Tibial artery (tissue), 4 donors: ENCODE data around the gene WHRN.

ENCODE experiments used
- DNase-seq, 2 donors: peaks; one replicate each; pipeline ENCODE4 v3.0.0-alpha.2; 2019
- H3K27ac ChIP-seq, 2 donors: fragments of 200-600 bp; sonication (generic) in 1 of 2; 1 replicate in 1 of 2; 2 replicates in 1 of 2; pipeline ENCODE4 v1.5.1; 2018 to 2019; ENCODE audit warnings: mild to moderate bottlenecking in 1 of 2
- H3K27me3 ChIP-seq, 2 donors: fragments of 200-600 bp; sonication (generic) in 1 of 2; one replicate each; pipeline versions ENCODE4 v1.5.1 to v1.6.0; 2016 to 2019
- H3K36me3 ChIP-seq, 3 donors: fragments of 200-600 bp; sonication (generic) in 2 of 3; one replicate each; pipeline ENCODE4 v1.5.1; 2016 to 2019; ENCODE audit warnings: mild to moderate bottlenecking in 2 of 3
- H3K4me1 ChIP-seq, 4 donors: fragments of 200-600 bp; sonication (generic) in 2 of 4; 1 replicate in 3 of 4; 2 replicates in 1 of 4; pipeline ENCODE4 v1.5.1; 2016 to 2019
- H3K4me3 ChIP-seq, 2 donors: fragments of 200-600 bp; sonication (generic) in 1 of 2; 1 replicate in 1 of 2; 2 replicates in 1 of 2; pipeline ENCODE4 v1.5.1; 2018 to 2019; ENCODE audit warnings: mild to moderate bottlenecking in 2 of 2
- H3K9me3 ChIP-seq, 3 donors: fragments of 200-600 bp; sonication (generic) in 1 of 3; one replicate each; pipeline ENCODE4 v1.5.1; 2016 to 2019
- CTCF ChIP-seq, 2 experiments: fragments of 200-600 bp in 1 of 2; fragments of 450-650 bp in 1 of 2; IDR thresholded peaks; one replicate each; pipeline ENCODE4 v1.5.1; 2017 to 2019; ENCODE audit warnings: antibody characterized with exemption in 2 of 2, mild to moderate bottlenecking in 1 of 2, moderate library complexity in 1 of 2
- intact Hi-C: fragments of 100-400 bp; cut with DNase I; formaldehyde crosslinking; loops from one replicate; pipeline ENCODE4 v1.15.0; 2023; ENCODE audit warnings: low total_unique reads

The WHRN gene

GRCh38 chr9:114383521-114384231 is 121.6 kb downstream of the WHRN start:
- TF ChIP-seq CTCF (IDR thresholded peaks at IDR 0.05), result no peak
- H3K36me3 ChIP-seq, result peaks cover 0 to 22% (median 20%) of the 10 kb centered on the region in 3 donors
- peak overlapping the region; percentile 19 to 37 for H3K4me3 ChIP-seq
- DNase-seq, result peak; percentile 71 to 92
- peak overlapping the region; percentile 94 to 96 for H3K27ac ChIP-seq
- H3K27me3 ChIP-seq, result no peaks in the 10 kb centered on the region
- H3K9me3 ChIP-seq, result no peaks in the 10 kb centered on the region
- peaks cover 6 to 83% (median 62%) of the 10 kb centered on the region in 4 donors for H3K4me1 ChIP-seq
- intact Hi-C loops, result no loop called here

- Histone ChIP-seq H3K9me3 (no peaks in the 10 kb centered on the region), H3K36me3 (peaks cover 0 to 27% (median 24%) of the 10 kb centered on the region in 3 donors), H3K27me3 (no peaks in the 10 kb centered on the region), H3K4me1 (peaks cover 6 to 75% (median 55%) of the 10 kb centered on the region in 4 donors), H3K4me3 (peak overlapping the region; percentile 19 to 37), H3K27ac (peak overlapping the region; percentile 94 to 96)
- DNase-seq, result no peak
- intact Hi-C loops, result no loop called here
- peak; percentile 6 to 15 for TF ChIP-seq CTCF (IDR thresholded peaks at IDR 0.05)
Measured at GRCh38 chr9:114382699-114383520, 122.4 kb downstream of the WHRN start.

GRCh38 chr9:114378883-114379282 is 126.4 kb downstream of the WHRN start:
- DNase-seq, result no peak
- H3K27ac ChIP-seq, result no peak overlapping the region
- no peak for TF ChIP-seq CTCF (IDR thresholded peaks at IDR 0.05)

GRCh38 chr9:114378016-114378415 is 127.3 kb downstream of the WHRN start:
- DNase-seq, result no peak
- H3K27me3 ChIP-seq, result no peaks in the 10 kb centered on the region
- peaks cover 16 to 70% (median 65%) of the 10 kb centered on the region in 3 donors for H3K36me3 ChIP-seq
- no peak overlapping the region for H3K4me3 ChIP-seq
- intact Hi-C loops, result no loop called here
- no peak overlapping the region for H3K27ac ChIP-seq
- peaks cover 0 to 37% (median 21%) of the 10 kb centered on the region in 4 donors for H3K4me1 ChIP-seq
- no peaks in the 10 kb centered on the region for H3K9me3 ChIP-seq
- no peak for TF ChIP-seq CTCF (IDR thresholded peaks at IDR 0.05)

More at GRCh38 chr9:114378883-114379282, 126.4 kb downstream of the WHRN start:
- peaks cover 12 to 62% (median 56%) of the 10 kb centered on the region in 3 donors for H3K36me3 ChIP-seq
- peaks cover 3 to 45% (median 29%) of the 10 kb centered on the region in 4 donors for H3K4me1 ChIP-seq
- H3K27me3 ChIP-seq, result no peaks in the 10 kb centered on the region
- intact Hi-C loops, result no loop called here
- no peak overlapping the region for H3K4me3 ChIP-seq
- H3K9me3 ChIP-seq, result no peaks in the 10 kb centered on the region

GRCh38 chr9:114376586-114377445 is 128.5 kb downstream of the WHRN start:
- no peak overlapping the region for H3K27ac ChIP-seq
- no peaks in the 10 kb centered on the region for H3K9me3 ChIP-seq
- no peak for TF ChIP-seq CTCF (IDR thresholded peaks at IDR 0.05)
- H3K4me1 ChIP-seq, result peaks cover 0 to 35% (median 17%) of the 10 kb centered on the region in 4 donors
- intact Hi-C loops, result no loop called here
- no peak for DNase-seq
- peaks cover 18 to 82% (median 68%) of the 10 kb centered on the region in 3 donors for H3K36me3 ChIP-seq
- no peak overlapping the region for H3K4me3 ChIP-seq
- no peaks in the 10 kb centered on the region for H3K27me3 ChIP-seq
